ENCODE measurements around the gene TMEM201.

- TF ChIP-seq CTCF (IDR thresholded peaks at IDR 0.05; ENCODE audit: insufficient read depth, low read length, poor library complexity, severe bottlenecking) (no peak), EZH2phosphoT487 (conservative IDR thresholded peaks at IDR 0.05; ENCODE audit: low read length) (no peak)
Observed at GRCh38 chr1:9655836-9656235, 67.1 kb downstream of the TMEM201 start.
